HG03565 (cell line): ENCODE results near the gene CSF1.
"Not testable (repeated sequence)": the region's sequence is repeated elsewhere in the genome, so short reads cannot be mapped to it uniquely, and the experiment has no call there.

Experiments used
- ATAC-seq: cut with Tn5 transposase; IDR thresholded peaks from one replicate; pipeline ENCODE4 v1.9.1; 2021; ENCODE audit warnings: mild to moderate bottlenecking, moderate library complexity; ENCODE audit not compliant: unreplicated experiment

CSF1 gene

DNA sequence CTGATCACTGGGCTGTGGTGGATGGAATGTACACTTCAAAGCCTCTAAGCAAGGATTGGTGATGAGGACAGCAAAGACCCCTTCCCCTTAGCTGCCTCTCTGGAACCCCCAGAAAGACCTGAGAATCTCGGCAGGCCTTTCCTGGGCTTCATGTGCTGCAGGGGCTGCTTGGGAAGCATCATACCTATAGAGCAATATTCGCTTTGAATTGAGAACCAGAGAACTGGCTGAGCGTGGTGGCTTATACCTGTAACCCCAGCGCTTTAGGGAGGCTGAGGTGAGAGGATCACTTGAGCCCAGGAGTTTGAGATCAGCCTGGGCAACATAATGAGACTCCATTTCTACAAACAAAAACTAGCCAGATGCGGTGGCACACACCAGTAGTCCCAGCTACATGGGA lies 22.0 kb downstream of the CSF1 start:
- no peak for ATAC-seq

DNA sequence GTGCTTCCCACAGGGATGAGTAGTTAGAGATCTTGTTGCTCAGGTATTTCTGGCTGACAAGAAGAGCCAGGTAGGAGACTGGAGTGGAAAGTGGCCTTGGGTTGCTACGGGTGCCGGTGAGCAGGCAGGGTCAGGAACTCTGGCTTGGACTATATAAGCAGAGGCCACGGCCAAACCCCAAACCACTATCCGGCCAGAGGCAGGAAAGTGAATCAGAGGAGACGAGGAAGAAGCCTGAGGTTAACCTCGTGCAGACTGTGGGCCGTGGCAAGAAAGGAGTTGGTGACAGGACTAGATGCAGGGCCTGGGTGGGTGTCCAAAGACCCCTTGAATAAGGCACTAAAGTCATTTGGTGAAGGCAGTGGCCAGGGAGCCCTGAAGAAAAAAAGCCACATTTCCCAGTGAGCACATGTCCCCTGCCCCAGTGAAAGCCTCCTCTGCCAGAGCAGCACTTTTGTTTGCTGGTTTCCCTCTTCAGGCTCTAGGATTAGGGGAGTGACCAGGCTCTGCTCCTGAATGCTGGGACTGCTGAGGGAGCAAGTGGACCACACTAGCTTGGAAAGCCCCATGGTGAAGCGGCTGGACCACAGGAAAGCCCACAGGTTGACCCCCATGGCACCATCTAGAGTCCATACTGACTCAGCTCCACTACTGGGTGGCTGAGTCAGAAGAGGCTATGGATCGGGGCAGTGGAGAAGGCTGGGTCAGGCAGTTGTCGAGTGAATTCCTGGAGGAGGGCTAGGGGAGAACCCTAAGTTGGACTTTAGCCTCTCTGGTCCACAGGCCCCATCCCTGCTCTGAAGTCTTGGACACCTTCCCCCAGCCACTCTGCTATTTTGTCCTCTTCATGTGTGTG lies 23.4 kb downstream of the CSF1 start:
- no peak for ATAC-seq

DNA sequence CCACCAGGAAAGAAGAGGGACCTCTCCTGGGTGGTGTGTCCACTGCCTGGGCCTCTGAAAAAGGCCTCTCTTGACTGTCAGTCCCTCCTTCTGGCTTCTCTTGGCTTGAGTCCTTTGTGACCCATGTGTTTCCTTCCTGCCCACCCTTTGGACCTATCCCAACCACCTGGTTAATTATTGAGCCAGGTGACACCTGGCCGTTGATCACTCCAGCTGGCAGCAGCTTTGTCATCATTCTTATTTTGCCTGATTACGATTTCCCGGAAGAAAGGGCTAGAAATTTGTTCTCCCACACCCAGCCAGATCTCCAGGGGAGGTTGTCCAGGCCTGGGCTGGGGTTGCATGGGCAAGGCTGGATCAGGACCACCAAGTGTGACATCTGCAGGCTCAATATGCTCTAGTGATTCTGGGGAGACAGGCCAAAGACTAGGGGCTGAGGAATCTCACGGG lies 24.8 kb downstream of the CSF1 start:
- no peak for ATAC-seq

DNA sequence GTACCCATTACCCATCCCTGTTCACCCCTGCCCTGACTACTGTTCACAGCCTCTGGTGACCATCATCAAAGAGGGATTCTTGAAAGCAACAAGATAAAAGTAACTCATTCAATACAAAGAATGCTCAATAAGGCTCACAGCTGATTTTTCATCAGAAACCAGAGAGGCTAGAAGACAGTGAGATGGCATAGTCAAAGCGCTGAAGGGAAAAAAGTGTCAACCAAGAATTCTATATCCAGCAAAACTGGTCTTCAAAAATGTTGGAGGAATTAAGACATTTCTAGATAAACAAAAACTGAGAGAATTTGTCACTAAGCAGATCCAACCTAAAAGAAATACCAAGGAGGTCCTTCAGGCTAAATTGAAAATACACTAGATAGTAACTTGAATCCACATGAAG lies 27.1 kb downstream of the CSF1 start:
- ATAC-seq = no peak

DNA sequence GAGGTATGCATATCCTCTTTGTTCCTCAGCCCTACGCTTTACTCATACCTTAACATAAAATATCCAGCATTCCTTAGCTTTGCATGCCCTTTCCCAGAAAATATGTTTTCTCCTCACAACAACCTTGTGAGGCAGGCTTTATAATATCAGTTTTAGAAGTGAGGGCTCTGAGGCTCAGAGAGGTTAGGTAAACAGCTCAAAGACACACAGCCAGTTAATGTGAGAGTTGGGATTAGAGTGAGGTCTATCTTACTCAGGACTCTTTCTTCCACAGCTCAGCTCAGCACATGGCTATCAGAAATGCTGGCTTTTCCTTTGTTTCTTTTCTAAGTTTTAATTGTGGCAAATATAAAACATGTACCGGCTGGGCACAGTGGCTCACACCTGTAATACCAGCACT lies 27.9 kb downstream of the CSF1 start:
- no peak for ATAC-seq

DNA sequence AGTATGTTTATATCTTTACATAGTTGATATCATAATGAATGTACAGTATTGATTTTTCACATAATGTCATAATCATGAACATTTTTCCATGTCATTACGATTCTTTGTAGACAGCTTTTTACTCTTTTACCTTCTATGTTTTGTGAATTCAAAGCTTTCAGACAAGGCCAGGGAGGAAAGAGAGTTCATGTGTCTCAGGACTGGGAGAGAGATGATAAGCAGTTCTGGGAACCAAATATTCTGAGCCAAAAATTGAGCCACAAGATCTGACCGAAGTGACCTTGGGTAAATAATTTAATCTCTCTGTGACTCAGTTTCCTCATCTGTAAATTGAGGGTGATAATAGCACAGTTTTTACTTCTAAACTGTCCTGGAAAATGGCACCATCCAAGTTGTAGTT lies 31.8 kb downstream of the CSF1 start:
- ATAC-seq = no peak

DNA sequence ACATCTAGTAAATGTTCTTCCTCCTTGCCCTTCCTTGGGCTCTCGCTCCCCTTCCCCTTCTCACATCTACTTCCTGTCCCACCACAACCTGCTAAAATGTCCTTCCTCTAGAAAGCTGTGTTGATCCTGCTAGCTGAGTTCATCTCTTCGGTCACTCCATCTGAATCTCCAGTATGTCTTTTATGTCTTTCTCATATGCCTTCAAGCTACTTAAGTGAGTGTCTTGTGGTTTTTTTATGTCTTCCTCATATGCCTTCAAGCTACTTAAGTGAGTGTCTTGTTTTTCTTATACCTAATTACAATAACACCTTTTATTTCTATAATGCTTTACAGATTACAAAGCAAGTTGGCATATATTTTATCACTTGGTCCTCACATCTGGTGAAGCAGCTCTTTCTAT lies 33.9 kb downstream of the CSF1 start:
- no peak for ATAC-seq

DNA sequence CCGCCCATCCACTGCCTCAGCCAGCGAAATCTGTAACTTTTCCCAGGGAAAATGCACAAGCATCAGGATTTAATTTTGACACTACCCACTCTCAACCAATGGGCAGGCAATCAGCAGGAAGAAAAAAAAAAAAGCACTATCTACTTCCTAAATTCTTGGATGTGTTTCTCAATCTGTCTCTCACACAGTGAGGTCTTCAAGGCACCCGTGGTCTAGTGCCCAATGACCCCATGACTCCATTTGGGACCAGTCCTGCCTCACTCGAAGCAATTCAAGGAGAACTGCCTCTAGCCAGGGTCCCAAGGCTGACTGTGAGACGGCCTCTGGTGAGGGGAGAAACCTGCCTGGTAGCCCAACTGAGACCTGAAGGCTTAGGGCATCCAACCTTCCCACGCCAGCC lies 35.9 kb downstream of the CSF1 start:
- ATAC-seq = no peak

DNA sequence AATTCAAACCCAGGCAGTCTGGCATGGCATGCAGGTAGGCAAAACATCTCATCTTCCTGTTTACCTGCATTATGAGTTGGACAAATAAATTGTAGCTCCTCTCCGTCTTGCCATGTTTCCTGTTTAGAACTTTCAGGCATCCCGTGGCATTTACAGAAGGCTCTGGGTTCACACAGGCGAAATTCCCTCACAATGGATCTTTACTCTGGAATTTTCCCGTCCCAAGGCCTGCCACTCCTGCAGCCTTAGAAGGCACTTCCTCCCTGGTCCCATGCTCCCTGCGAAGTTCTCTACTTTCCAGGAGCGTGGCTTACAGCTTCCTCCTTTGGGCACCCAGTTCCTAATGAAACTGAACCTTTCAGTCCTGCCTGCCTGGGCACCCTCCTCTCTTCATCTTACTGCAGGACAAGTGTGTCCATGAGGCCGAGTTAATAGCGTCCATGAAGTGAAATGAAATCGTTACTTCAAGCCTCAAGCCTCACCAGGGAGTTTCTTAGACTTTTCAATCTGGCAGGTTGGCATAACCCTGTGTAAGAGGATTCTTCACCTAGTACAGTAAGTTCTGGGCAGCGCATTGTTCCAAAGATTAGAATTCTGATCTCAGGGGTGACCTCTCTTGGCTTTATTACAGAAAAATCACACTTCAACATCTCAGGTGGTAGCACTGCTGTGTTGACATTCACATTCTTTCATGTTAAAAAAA lies 37.1 kb downstream of the CSF1 start:
- ATAC-seq = no peak

DNA sequence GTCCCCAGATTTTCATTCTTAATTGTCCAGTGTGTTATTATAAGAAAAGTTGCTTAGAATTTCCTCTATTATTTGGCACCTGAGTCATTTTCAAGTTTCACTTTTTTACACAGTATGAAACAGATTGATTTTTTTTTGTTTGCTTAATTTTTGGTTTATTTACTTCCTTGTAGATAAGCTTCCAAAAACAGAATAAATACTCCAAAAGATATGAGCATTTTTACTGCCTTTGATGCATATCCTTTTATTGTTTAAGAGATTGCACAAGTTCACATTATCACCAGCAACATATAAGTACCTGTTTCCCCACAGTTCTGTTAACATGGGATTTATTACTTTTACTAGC lies 37.6 kb downstream of the CSF1 start:
- no peak for ATAC-seq

DNA sequence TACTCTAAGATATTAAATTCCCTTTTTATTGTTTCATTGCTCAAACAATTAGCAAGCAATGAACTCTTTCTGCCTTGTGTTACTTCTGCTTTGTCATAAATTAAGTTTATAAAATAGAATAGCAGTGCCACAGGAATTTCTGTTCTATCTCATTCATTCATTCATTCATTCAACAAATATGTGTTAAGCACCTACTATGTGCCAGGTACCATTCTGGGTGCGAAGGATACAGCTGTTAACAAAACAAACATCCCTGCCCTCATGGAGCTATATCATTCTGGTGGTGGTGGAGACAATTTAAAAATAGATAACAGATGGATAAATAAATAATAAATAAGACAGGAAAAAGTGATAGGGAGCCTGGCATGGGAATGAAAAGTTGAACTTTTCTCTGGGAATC lies 39.4 kb downstream of the CSF1 start:
- no peak for ATAC-seq

DNA sequence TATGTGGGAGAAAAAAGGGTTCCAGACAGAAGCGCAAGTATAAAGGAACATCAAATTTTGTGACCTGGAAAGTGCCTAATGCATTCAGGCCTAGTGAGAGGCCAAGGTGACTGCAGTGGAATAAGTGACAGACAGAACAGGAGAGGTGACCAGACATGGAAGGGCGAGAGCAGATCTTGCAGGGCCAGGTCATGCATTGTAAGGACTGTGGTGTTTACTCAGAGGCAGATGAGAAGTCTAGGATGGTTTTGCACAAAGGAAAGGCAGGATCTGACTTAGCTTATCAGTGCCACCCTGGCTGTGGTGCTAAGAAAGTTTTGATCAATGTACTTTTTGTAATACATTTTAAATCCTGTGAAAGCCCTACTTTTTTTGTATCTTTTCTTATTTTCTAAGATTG lies 39.9 kb downstream of the CSF1 start:
- ATAC-seq = no peak

DNA sequence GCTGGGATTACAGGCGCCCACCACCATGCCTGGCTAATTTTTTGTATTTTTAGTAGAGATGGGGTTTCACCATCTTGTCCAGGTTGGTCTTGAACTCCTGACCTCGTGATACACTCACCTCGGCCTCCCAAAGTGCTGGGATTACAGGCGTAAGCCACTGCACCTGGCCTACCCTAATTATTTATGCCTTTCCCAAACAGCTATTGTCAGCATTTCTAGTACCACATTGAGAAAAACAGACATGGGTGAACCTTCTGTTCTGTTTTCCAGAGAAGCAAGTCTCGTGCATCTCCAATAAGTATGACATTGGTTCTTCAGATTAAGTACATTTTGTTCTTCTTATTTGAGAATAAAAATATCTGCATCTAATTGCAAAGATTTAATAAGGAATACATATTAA lies 40.9 kb downstream of the CSF1 start:
- ATAC-seq = not testable (repeated sequence)

DNA sequence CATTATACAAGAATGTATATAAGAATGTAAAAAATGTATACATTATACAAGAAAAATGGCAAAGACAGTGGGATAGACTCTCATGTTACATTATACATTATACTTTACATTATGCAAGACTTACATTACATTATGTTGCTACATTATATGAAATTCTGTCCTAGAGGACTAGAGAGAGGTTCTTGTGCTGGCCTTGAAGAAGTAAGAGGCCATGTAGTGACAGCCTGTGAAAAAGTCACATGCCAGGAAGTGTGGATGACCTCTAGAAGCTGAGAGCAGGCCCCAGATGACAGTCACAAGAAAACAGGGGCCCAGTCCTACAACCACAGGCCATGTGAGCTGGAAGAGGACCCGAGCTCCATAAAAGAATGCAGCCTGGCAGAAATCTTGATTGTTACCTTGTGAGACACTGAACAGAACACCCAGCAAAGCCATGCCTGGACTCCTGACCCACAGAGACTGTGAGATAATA lies 43.4 kb downstream of the CSF1 start:
- ATAC-seq = no peak

DNA sequence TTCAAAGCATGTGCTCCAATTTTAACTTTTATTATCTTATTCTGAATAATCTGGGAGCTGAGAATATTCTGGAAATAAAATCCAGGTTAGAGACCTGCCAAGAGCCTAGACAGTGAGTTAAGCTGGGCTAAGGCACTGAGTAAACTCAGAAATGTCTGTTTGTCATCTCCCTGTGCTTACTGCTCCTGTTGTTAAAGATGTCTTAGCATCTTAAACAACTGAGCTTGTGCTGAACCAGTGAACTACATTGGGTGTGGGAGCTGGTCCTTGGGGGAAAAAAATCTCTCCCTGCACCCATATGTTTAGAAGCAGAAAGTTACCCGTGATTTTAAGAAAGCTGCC lies 49.0 kb downstream of the CSF1 start:
- ATAC-seq = no peak

DNA sequence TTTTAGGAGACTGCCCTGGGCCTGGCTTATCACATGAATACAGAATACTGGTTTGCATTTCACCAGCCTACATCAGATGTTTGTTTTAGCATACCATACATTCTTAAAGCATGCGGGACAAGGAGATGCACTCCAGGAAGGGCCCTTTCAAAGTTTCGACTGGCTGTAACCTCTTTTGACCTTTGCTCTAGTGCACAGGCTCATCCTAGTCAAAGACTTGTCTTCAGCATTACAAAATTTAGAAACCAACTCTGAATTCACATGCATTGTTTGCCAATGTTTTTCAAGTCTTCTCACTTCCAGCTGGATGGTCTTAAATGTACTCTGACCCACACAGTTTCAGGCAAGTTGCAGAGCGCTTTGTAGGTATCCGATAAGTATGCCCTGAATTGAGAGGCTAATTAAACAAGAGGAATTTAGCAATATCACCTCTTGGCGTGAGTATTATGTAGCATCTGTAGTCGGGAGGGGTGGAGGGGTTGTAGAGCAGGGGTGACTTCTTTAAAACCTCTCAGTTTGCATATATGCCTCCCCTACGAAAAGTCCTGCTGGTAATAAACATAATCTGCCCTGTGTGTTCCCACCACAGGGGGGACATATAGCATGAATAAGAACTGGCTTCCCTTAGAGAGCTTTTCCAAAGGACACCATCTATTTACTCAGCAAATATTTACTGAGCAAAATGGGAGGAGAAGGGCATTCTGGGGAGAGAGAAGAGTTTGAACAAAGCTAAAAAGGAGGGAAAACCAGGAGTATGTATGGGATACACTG lies 49.5 kb downstream of the CSF1 start:
- ATAC-seq = no peak

DNA sequence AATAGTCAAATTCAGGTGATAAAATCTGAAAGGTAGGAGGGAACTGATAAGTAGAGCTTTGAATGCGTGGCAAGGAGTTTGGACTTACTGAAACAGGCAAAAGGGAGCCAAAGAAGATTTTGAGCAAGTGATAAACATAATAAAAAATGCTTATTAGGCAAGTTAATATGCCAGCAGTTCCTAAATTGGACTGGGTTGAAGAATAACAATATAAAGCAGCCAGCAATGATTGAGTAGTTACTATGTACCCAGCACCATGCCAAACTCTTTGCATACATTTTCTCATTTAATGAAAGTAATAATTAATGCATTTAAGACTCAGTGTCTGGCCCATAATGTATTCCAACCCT lies 50.1 kb downstream of the CSF1 start:
- ATAC-seq = no peak

DNA sequence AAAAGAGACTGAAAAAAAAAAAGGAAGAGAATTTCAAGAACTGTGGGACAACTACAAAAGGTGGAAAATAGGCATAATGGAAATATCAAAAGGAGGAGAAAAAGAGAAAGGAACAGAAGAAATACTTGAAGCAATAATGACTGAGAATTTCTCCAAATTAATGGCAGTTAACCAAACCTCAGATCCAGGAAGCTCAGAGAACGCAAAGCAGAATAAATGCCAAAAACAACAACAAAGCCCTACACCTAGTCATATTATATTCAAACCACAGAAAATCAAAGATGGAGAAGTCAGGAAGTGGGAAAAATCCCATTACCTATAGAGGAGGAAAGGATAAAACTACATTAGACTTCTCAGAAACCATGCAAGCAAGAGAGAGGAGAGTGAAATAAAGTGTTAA lies 53.2 kb downstream of the CSF1 start:
- ATAC-seq = no peak

DNA sequence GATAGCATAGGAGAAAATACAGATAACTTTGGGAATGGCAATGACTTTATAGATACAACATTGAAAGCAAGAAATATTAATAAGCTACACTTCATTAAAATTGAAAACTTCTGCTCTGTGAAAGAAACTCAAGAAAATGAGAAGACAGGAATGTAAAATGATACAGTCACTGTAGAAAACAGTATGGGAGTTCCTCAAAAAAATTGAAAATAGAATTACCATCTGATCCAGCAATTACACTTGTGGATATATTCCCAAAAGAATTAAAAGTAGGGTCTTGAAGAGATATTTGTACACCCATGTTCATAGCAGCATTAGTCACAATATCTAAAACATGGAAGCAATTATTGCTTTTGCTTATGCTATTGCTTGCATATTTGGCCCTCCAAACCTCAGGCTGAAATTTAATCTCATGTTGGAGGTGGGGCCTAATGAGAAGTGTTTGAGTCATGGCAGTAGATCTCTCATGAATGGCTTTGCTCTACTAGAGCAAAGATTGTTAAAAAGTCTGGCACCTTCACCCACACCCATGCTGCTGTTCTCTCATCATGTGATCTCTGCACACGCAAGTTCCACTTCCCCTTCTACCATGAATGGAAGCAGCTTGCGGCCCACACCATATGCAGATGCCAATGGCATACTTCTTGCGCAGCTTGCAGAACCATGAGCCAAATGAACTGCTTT lies 58.6 kb downstream of the CSF1 start:
- no peak for ATAC-seq

DNA sequence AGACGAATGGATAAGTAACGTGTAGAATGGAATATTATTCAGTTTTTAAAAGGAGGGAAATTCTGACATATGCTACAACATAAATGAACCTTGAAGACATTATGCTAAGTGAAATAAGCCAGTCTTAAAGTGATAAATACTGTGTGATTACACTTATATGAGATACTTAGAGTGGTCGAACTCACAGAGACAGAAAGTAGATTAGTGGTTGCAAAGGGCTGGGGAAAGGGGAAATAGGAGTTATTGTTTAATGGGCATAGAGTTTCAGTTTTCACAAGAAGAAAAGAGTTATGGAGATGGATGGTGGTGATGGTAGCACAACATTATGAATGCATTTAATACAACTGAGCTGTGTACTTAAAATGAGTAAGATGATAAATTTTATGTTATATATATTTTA lies 59.3 kb downstream of the CSF1 start:
- ATAC-seq = no peak

DNA sequence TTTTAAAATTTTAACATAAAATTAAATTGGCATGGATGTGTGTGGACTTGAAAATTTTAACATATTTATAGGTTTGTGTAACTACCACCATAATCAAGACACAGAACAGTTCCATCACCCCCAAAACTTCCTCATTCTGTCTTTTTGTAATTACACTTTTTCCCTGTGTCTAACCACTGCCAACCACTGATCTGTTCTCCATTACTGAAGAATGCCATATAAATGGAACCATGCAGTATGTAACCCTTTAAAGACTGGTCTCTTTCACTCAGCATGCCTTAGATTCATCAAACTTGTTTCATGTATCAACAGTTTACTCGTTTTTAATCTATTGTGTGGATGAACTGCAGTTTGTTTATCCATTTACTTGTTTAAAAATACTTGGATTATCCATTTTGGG lies 60.9 kb downstream of the CSF1 start:
- no peak for ATAC-seq
